CD8-positive, alpha-beta memory T cell (primary cell): ENCODE measurements around the gene TMED10. TPM values are rescaled to one million over a fixed set of nuclear protein-coding genes. Genes with fewer than 3 reads are reported as not detected.

Experiments used
- CTCF ChIA-PET: fragments of 350-600 bp; sonication (Branson Sonifier 250); formaldehyde crosslinking; loops from one replicate; lab custom pipeline; 2021; ENCODE audit warnings: antibody characterized with exemption; lab: Charles Lee
- POLR2A ChIA-PET: fragments of 350-600 bp; sonication (Branson Sonifier 250); formaldehyde crosslinking; loops from one replicate; lab custom pipeline; 2021; ENCODE audit warnings: antibody characterized with exemption; lab: Charles Lee
- DNase-seq, 5 donors: peaks; one replicate each; pipeline versions ENCODE4 v3.0.0 to v3.0.0-alpha.2; 2020 to 2022; ENCODE audit warnings: mixed read lengths in 1 of 5
- H3K27ac ChIP-seq: one replicate; pipeline ENCODE4 v1.7.0; 2013; ENCODE audit warnings: low read depth, mild to moderate bottlenecking, low read length, moderate library complexity
- H3K27me3 ChIP-seq: 2 replicates; pipeline ENCODE4 v1.7.0; 2013; ENCODE audit warnings: low read length, mild to moderate bottlenecking; ENCODE audit not compliant: insufficient read depth, poor library complexity, severe bottlenecking
- H3K36me3 ChIP-seq: 2 replicates; pipeline ENCODE4 v1.7.0; 2013; ENCODE audit warnings: mild to moderate bottlenecking, low read length, moderate library complexity; ENCODE audit not compliant: insufficient read depth
- H3K4me1 ChIP-seq: 2 replicates; pipeline ENCODE4 v1.7.0; 2013; ENCODE audit warnings: mild to moderate bottlenecking, low read length, moderate library complexity; ENCODE audit not compliant: insufficient read depth
- H3K4me3 ChIP-seq: 2 replicates; pipeline ENCODE4 v1.7.0; 2013; ENCODE audit warnings: mild to moderate bottlenecking, low read length
- H3K9me3 ChIP-seq: 2 replicates; pipeline ENCODE4 v1.7.0; 2013; ENCODE audit warnings: mild to moderate bottlenecking, low read length
- H3K27ac Mint-ChIP-seq, 8 donors: one replicate each; pipeline ENCODE4 v1.8.0; 2020 to 2021; ENCODE audit warnings: mixed read lengths in 8 of 8, mild to moderate bottlenecking in 6 of 8, inconsistent platforms in 3 of 8, moderate library complexity in 3 of 8
- H3K27me3 Mint-ChIP-seq, 2 donors: one replicate each; pipeline ENCODE4 v1.8.0; 2020 to 2021; ENCODE audit warnings: mixed read lengths in 2 of 2, mild to moderate bottlenecking in 1 of 2, moderate library complexity in 1 of 2
- H3K36me3 Mint-ChIP-seq, 3 donors: one replicate each; pipeline ENCODE4 v1.8.0; 2020 to 2021; ENCODE audit warnings: mixed read lengths in 3 of 3, inconsistent platforms in 1 of 3, mild to moderate bottlenecking in 1 of 3
- H3K4me1 Mint-ChIP-seq, 3 donors: one replicate each; pipeline ENCODE4 v1.8.0; 2020 to 2021; ENCODE audit warnings: mixed read lengths in 3 of 3, inconsistent platforms in 1 of 3, mild to moderate bottlenecking in 1 of 3
- H3K4me3 Mint-ChIP-seq, 7 donors: one replicate each; pipeline ENCODE4 v1.8.0; 2020 to 2021; ENCODE audit warnings: mixed read lengths in 7 of 7, mild to moderate bottlenecking in 6 of 7, moderate library complexity in 4 of 7, inconsistent platforms in 2 of 7
- H3K9me3 Mint-ChIP-seq, 5 donors: one replicate each; pipeline ENCODE4 v1.8.0; 2020 to 2022; ENCODE audit warnings: mixed read lengths in 5 of 5, mild to moderate bottlenecking in 3 of 5, moderate library complexity in 2 of 5, inconsistent platforms in 1 of 5
- polyA plus RNA-seq: library from polyadenylated mRNA; unstranded; fragments of 300-500 nt; fragmentation: Illumina TruSeq; gene quantifications from one replicate; pipeline ENCODE4 v1.2.3, GENCODE V29; 2021
- total RNA-seq, 2 experiments: library from RNA; stranded (reverse); gene quantifications; one replicate each; pipeline ENCODE4 v1.2.3, GENCODE V29; 2021

Gene TMED10
- total and polyA plus RNA-seq, 3 experiments from 2014 or later: 178 to 321 (median 178) TPM

- Histone ChIP-seq H3K36me3 (no peaks in the 10 kb centered on the region), H3K27ac (no peak overlapping the region), H3K4me1 (no peaks in the 10 kb centered on the region), H3K27me3 (no peaks in the 10 kb centered on the region), H3K4me3 (no peak overlapping the region), H3K9me3 (no peaks in the 10 kb centered on the region)
- Mint-ChIP-seq H3K27me3 (peaks cover 0 to 3% of the 10 kb centered on the region in 2 donors), H3K4me3 (no peak overlapping the region), H3K4me1 (peaks cover 7 to 12% (median 10%) of the 10 kb centered on the region in 3 donors), H3K36me3 (no peaks in the 10 kb centered on the region), H3K9me3 (no peaks in the 10 kb centered on the region), H3K27ac (no peak overlapping the region)
- no peak for DNase-seq
- ChIA-PET POLR2A (no interaction called here), CTCF (interaction anchor here (0.8 kb wide), 1 partner anchor 102 kb away, joined by 3 read pairs; no protein-coding TSS in a partner anchor)
These were observed 26.2 kb upstream of the TMED10 start for GRCh38 chr14:75202657-75203056.

- Histone ChIP-seq H3K4me1 (no peaks in the 10 kb centered on the region), H3K4me3 (no peak overlapping the region), H3K36me3 (no peaks in the 10 kb centered on the region), H3K27me3 (no peaks in the 10 kb centered on the region), H3K27ac (no peak overlapping the region), H3K9me3 (no peaks in the 10 kb centered on the region)
- Mint-ChIP-seq H3K27ac (no peak overlapping the region), H3K27me3 (peaks cover 0 to 3% of the 10 kb centered on the region in 2 donors), H3K4me1 (peaks cover 6 to 8% (median 6%) of the 10 kb centered on the region in 3 donors), H3K4me3 (no peak overlapping the region), H3K36me3 (no peaks in the 10 kb centered on the region), H3K9me3 (no peaks in the 10 kb centered on the region)
- DNase-seq: no peak
- ChIA-PET CTCF (no interaction called here), POLR2A (no interaction called here)
These were observed 24.7 kb upstream of the TMED10 start for GRCh38 chr14:75201087-75201486.

- Histone ChIP-seq H3K4me1 (no peaks in the 10 kb centered on the region), H3K27ac (no peak overlapping the region), H3K4me3 (no peak overlapping the region), H3K9me3 (no peaks in the 10 kb centered on the region), H3K27me3 (no peaks in the 10 kb centered on the region), H3K36me3 (no peaks in the 10 kb centered on the region)
- H3K36me3 Mint-ChIP-seq: no peaks in the 10 kb centered on the region
- H3K4me1 Mint-ChIP-seq: peaks cover under 1 to 2% (median under 1%) of the 10 kb centered on the region in 3 donors
- ChIA-PET POLR2A (no interaction called here), CTCF (no interaction called here)
- DNase-seq: no peak
- H3K27me3 Mint-ChIP-seq: peaks cover 0 to 3% of the 10 kb centered on the region in 2 donors
- H3K4me3 Mint-ChIP-seq: no peak overlapping the region
- no peaks in the 10 kb centered on the region for H3K9me3 Mint-ChIP-seq
- H3K27ac Mint-ChIP-seq: peak overlapping the region in 3 of 8 donors; percentile 45 to 85 (median 78)
These were observed 24.0 kb upstream of the TMED10 start for GRCh38 chr14:75200451-75200850.

- POLR2A ChIA-PET: no interaction called here
- Mint-ChIP-seq H3K27ac (peak overlapping the region in 1 of 8 donors; percentile 52), H3K9me3 (no peaks in the 10 kb centered on the region), H3K4me3 (no peak overlapping the region), H3K36me3 (no peaks in the 10 kb centered on the region), H3K4me1 (peaks cover 0 to 2% (median 0%) of the 10 kb centered on the region in 3 donors), H3K27me3 (peaks cover 0 to 3% of the 10 kb centered on the region in 2 donors)
- Histone ChIP-seq H3K4me3 (no peak overlapping the region), H3K27me3 (no peaks in the 10 kb centered on the region), H3K36me3 (no peaks in the 10 kb centered on the region), H3K4me1 (no peaks in the 10 kb centered on the region), H3K27ac (no peak overlapping the region), H3K9me3 (no peaks in the 10 kb centered on the region)
- CTCF ChIA-PET: no interaction called here
- DNase-seq: no peak
These were observed 22.0 kb upstream of the TMED10 start for GRCh38 chr14:75198291-75198933.

- H3K4me1 Mint-ChIP-seq: peaks cover 0 to 2% (median 0%) of the 10 kb centered on the region in 3 donors
- no peak overlapping the region for H3K4me3 ChIP-seq
- CTCF ChIA-PET: no interaction called here
- H3K27me3 Mint-ChIP-seq: peaks cover 0 to 3% of the 10 kb centered on the region in 2 donors
- H3K9me3 Mint-ChIP-seq: no peaks in the 10 kb centered on the region
- H3K27ac Mint-ChIP-seq: no peak overlapping the region
- H3K36me3 Mint-ChIP-seq: no peaks in the 10 kb centered on the region
- H3K9me3 ChIP-seq: no peaks in the 10 kb centered on the region
- H3K36me3 ChIP-seq: no peaks in the 10 kb centered on the region
- no peaks in the 10 kb centered on the region for H3K4me1 ChIP-seq
- no peaks in the 10 kb centered on the region for H3K27me3 ChIP-seq
- H3K4me3 Mint-ChIP-seq: no peak overlapping the region
- POLR2A ChIA-PET: no interaction called here
- DNase-seq: no peak
- H3K27ac ChIP-seq: no peak overlapping the region
These were observed 20.9 kb upstream of the TMED10 start for GRCh38 chr14:75197338-75197737.

GRCh38 chr14:75196468-75196867, 20.1 kb upstream of the TMED10 start:
- H3K4me1 Mint-ChIP-seq: peaks cover 0 to 2% (median 0%) of the 10 kb centered on the region in 3 donors
- no peaks in the 10 kb centered on the region for H3K36me3 Mint-ChIP-seq
- H3K4me3 ChIP-seq: no peak overlapping the region
- DNase-seq: no peak
- H3K27me3 Mint-ChIP-seq: peaks cover 0 to 3% of the 10 kb centered on the region in 2 donors
- CTCF ChIA-PET: no interaction called here
- no peaks in the 10 kb centered on the region for H3K9me3 Mint-ChIP-seq
- no peak overlapping the region for H3K4me3 Mint-ChIP-seq
- no peaks in the 10 kb centered on the region for H3K27me3 ChIP-seq
- H3K27ac Mint-ChIP-seq: peak overlapping the region in 1 of 8 donors; percentile 43
- POLR2A ChIA-PET: no interaction called here
- no peaks in the 10 kb centered on the region for H3K36me3 ChIP-seq
- no peaks in the 10 kb centered on the region for H3K9me3 ChIP-seq
- H3K27ac ChIP-seq: no peak overlapping the region
- H3K4me1 ChIP-seq: no peaks in the 10 kb centered on the region

GRCh38 chr14:75196064-75196463, 19.7 kb upstream of the TMED10 start:
- POLR2A ChIA-PET: no interaction called here
- peaks cover 0 to 2% (median 0%) of the 10 kb centered on the region in 3 donors for H3K4me1 Mint-ChIP-seq
- Histone ChIP-seq H3K27me3 (no peaks in the 10 kb centered on the region), H3K4me1 (no peaks in the 10 kb centered on the region), H3K27ac (no peak overlapping the region), H3K36me3 (no peaks in the 10 kb centered on the region), H3K4me3 (no peak overlapping the region), H3K9me3 (no peaks in the 10 kb centered on the region)
- no peak overlapping the region for H3K4me3 Mint-ChIP-seq
- CTCF ChIA-PET: no interaction called here
- no peaks in the 10 kb centered on the region for H3K36me3 Mint-ChIP-seq
- H3K9me3 Mint-ChIP-seq: no peaks in the 10 kb centered on the region
- no peak for DNase-seq
- peak overlapping the region in 1 of 8 donors; percentile 43 for H3K27ac Mint-ChIP-seq
- peaks cover 0 to 3% of the 10 kb centered on the region in 2 donors for H3K27me3 Mint-ChIP-seq

GRCh38 chr14:75191100-75191499, 14.7 kb upstream of the TMED10 start:
- CTCF ChIA-PET: no interaction called here
- DNase-seq: no peak
- Mint-ChIP-seq H3K27me3 (peaks cover 5 to 8% of the 10 kb centered on the region in 2 donors), H3K4me3 (no peak overlapping the region), H3K36me3 (peaks cover 0 to 4% (median 0%) of the 10 kb centered on the region in 3 donors), H3K4me1 (no peaks in the 10 kb centered on the region), H3K27ac (no peak overlapping the region), H3K9me3 (no peaks in the 10 kb centered on the region)
- Histone ChIP-seq H3K9me3 (no peaks in the 10 kb centered on the region), H3K27me3 (no peaks in the 10 kb centered on the region), H3K36me3 (no peaks in the 10 kb centered on the region), H3K27ac (no peak overlapping the region), H3K4me1 (no peaks in the 10 kb centered on the region), H3K4me3 (no peak overlapping the region)
- POLR2A ChIA-PET: interaction anchor here (0.7 kb wide), 1 partner anchor 20 kb away, joined by 4 read pairs; no protein-coding TSS in a partner anchor
